Left lung (tissue), 10 donors: ENCODE measurements around the gene FAM234B. TPM values are rescaled to one million over a fixed set of nuclear protein-coding genes. Genes with fewer than 3 reads are reported as not detected.

Source experiments
- ATAC-seq: fragments of 200-7000 bp; cut with Tn5 transposase; one replicate; pipeline ENCODE4 v1.9.1; 2020; ENCODE audit warnings: moderate library complexity
- DNase-seq, 4 donors: peaks; one replicate each; pipeline ENCODE4 v3.0.0-alpha.2; 2013 to 2020
- H3K27ac ChIP-seq, 2 donors: fragments of 200-600 bp; sonication (generic) in 1 of 2; one replicate each; pipeline versions ENCODE4 v1.5.0 to v1.8.0; 2020 to 2021
- H3K27me3 ChIP-seq, 2 donors: fragments of 200-600 bp; sonication (generic) in 1 of 2; one replicate each; pipeline versions ENCODE4 v1.5.0 to v1.8.0; 2020 to 2021
- H3K36me3 ChIP-seq, 2 donors: fragments of 200-600 bp; sonication (generic) in 1 of 2; one replicate each; pipeline versions ENCODE4 v1.5.0 to v1.8.0; 2020 to 2021
- H3K4me1 ChIP-seq, 2 donors: fragments of 200-600 bp; one replicate each; pipeline ENCODE4 v1.8.0; 2021
- H3K4me3 ChIP-seq, 2 donors: fragments of 200-600 bp; sonication (generic) in 1 of 2; one replicate each; pipeline versions ENCODE4 v1.5.0 to v1.8.0; 2020 to 2021; ENCODE audit warnings: mild to moderate bottlenecking in 1 of 2
- H3K9me3 ChIP-seq, 2 donors: fragments of 200-600 bp; sonication (generic) in 1 of 2; one replicate each; pipeline versions ENCODE4 v1.5.0 to v1.8.0; 2020 to 2021
- CTCF ChIP-seq, 2 donors: fragments of 200-600 bp; sonication (generic) in 1 of 2; IDR thresholded peaks; one replicate each; pipeline versions ENCODE4 v1.5.0 to v1.8.0; 2021; ENCODE audit warnings: antibody characterized with exemption in 2 of 2
- intact Hi-C, 2 donors: fragments of 100-400 bp; cut with DNase I; formaldehyde crosslinking; loops; one replicate each; pipeline versions ENCODE4 v1.11.2 to v1.14.2; 2022
- polyA plus RNA-seq, 6 donors: library from polyadenylated mRNA; unstranded; fragments of 120-200 nt; gene quantifications; one replicate each; pipeline ENCODE4 v1.2.1, GENCODE V29; 2013; ENCODE audit not compliant: insufficient read length in 6 of 6
- total RNA-seq, 2 donors: library from RNA; stranded (reverse); fragmentation: NEBNext Ultra II Directional; extraction: Animal tissue kit (Norgen Biotek cat#: 25700); gene quantifications; one replicate each; pipeline ENCODE4 v1.2.1, GENCODE V29; 2021
- donor health status: DM: no; HTN: yes; CAD: no.
- donor health status: DM: no; HTN: no; CAD: no.

Gene FAM234B
- total and polyA plus RNA-seq, 8 donors, result 7.3 to 11.0 (median 8.9) TPM

- TF ChIP-seq CTCF (IDR thresholded peaks at IDR 0.05), result no peak
- H3K27ac ChIP-seq, result peak overlapping the region in 1 of 2 donors; percentile 11
- peaks cover 28 to 41% of the 10 kb centered on the region in 2 donors for H3K4me1 ChIP-seq
- no peaks in the 10 kb centered on the region for H3K36me3 ChIP-seq
- H3K9me3 ChIP-seq, result no peaks in the 10 kb centered on the region
- ATAC-seq (no peak), DNase-seq (no peak)
- no peaks in the 10 kb centered on the region for H3K27me3 ChIP-seq
- intact Hi-C loops, result no loop called here
- no peak overlapping the region for H3K4me3 ChIP-seq
Observed at GRCh38 chr12:13104409-13104808, 60.2 kb downstream of the FAM234B start.

GRCh38 chr12:13105781-13106180 is 61.6 kb downstream of the FAM234B start:
- intact Hi-C loops, result no loop called here
- ATAC-seq (no peak), DNase-seq (no peak)
- no peaks in the 10 kb centered on the region for H3K9me3 ChIP-seq
- H3K4me3 ChIP-seq, result no peak overlapping the region
- H3K27ac ChIP-seq, result no peak overlapping the region
- TF ChIP-seq CTCF (IDR thresholded peaks at IDR 0.05), result no peak
- H3K27me3 ChIP-seq, result no peaks in the 10 kb centered on the region
- H3K36me3 ChIP-seq, result no peaks in the 10 kb centered on the region
- H3K4me1 ChIP-seq, result peaks cover 16 to 28% of the 10 kb centered on the region in 2 donors

- TF ChIP-seq CTCF (IDR thresholded peaks at IDR 0.05), result no peak
- H3K4me3 ChIP-seq, result no peak overlapping the region
- intact Hi-C loops, result no loop called here
- no peak for ATAC-seq
- no peak for DNase-seq
- no peaks in the 10 kb centered on the region for H3K36me3 ChIP-seq
- H3K27ac ChIP-seq, result no peak overlapping the region
- H3K9me3 ChIP-seq, result no peaks in the 10 kb centered on the region
- no peaks in the 10 kb centered on the region for H3K27me3 ChIP-seq
- peaks cover 15 to 20% of the 10 kb centered on the region in 2 donors for H3K4me1 ChIP-seq
Observed at GRCh38 chr12:13106666-13107065, 62.5 kb downstream of the FAM234B start.

GRCh38 chr12:13112968-13113367 is 68.8 kb downstream of the FAM234B start:
- no peaks in the 10 kb centered on the region for H3K27me3 ChIP-seq
- H3K27ac ChIP-seq, result no peak overlapping the region
- ATAC-seq, result no peak
- no peak for DNase-seq
- no peaks in the 10 kb centered on the region for H3K9me3 ChIP-seq
- no peak overlapping the region for H3K4me3 ChIP-seq
- H3K4me1 ChIP-seq, result no peaks in the 10 kb centered on the region
- no peaks in the 10 kb centered on the region for H3K36me3 ChIP-seq
- intact Hi-C loops, result no loop called here
- TF ChIP-seq CTCF (IDR thresholded peaks at IDR 0.05), result no peak

- intact Hi-C loops, result no loop called here
- ATAC-seq (peak; percentile 65), DNase-seq (no peak)
Observed at GRCh38 chr12:13114251-13115052, 70.3 kb downstream of the FAM234B start.

More at GRCh38 chr12:13114251-13115052, 70.3 kb downstream of the FAM234B start:
- TF ChIP-seq CTCF (IDR thresholded peaks at IDR 0.05), result no peak
- Histone ChIP-seq H3K36me3 (no peaks in the 10 kb centered on the region), H3K9me3 (no peaks in the 10 kb centered on the region), H3K27ac (peak overlapping the region in 1 of 2 donors; percentile 31), H3K4me1 (peaks cover 0 to 3% of the 10 kb centered on the region in 2 donors), H3K4me3 (no peak overlapping the region), H3K27me3 (no peaks in the 10 kb centered on the region)
